ENCODE measurements around the gene EEFSEC. TPM values are rescaled to one million over a fixed set of nuclear protein-coding genes. Genes with fewer than 3 reads are reported as not detected.

The EEFSEC gene
- total RNA-seq, 4 donors from 2014 or later: 25.1 to 43.5 (median 29.5) TPM

DNA sequence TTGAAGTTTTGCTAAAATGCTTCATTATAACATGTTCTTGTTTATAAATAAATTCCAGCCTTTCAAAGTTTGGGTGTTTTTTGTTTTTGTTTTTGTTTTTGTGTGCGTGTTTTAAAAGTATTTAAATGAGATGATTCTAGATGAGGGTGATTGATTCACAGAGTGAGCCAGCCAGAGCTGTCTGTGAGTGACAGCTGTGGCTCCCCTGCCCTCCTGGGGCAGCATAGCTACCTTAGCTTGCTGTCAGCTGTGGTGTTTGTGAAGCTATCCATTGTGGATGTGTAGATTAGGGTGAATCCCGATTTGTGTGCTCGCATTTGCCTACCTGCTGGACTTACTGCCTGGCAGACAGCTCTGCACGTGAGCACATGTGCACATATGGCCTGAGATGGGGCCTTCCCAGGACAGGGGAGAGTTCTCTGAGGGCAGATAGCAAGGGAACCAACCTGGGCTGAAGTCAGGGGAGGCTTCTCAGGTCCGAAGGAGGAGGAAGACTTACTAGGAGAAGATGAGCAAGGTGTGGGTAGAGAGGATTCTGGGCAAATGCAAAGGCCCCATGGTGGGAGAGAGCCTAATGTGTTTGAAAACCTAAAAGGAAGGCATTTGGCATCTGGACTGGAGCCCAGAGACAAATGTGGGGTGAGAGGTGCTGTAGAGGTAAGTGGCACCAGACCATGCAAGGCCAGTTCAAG is 124.2 kb downstream of the EEFSEC start:
- TF ChIP-seq POLR2A (IDR thresholded peaks at IDR 0.05) (no peak), EP300 (IDR thresholded peaks at IDR 0.05) (no peak)
- TF ChIP-seq, protein P1, sequence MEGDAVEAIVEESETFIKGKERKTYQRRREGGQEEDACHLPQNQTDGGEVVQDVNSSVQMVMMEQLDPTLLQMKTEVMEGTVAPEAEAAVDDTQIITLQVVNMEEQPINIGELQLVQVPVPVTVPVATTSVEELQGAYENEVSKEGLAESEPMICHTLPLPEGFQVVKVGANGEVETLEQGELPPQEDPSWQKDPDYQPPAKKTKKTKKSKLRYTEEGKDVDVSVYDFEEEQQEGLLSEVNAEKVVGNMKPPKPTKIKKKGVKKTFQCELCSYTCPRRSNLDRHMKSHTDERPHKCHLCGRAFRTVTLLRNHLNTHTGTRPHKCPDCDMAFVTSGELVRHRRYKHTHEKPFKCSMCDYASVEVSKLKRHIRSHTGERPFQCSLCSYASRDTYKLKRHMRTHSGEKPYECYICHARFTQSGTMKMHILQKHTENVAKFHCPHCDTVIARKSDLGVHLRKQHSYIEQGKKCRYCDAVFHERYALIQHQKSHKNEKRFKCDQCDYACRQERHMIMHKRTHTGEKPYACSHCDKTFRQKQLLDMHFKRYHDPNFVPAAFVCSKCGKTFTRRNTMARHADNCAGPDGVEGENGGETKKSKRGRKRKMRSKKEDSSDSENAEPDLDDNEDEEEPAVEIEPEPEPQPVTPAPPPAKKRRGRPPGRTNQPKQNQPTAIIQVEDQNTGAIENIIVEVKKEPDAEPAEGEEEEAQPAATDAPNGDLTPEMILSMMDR (IDR thresholded peaks at IDR 0.05): no peak
- H3K4me1 ChIP-seq: peaks cover 0 to 75% (median 40%) of the 10 kb centered on the region in 4 donors
- WGBS, 2 donors: 93 to 97% methylated on average over 5 of the region's 5 CpGs
- H3K27ac ChIP-seq: peak overlapping the region in 1 of 4 donors; percentile 79
- DNase-seq (ENCODE audit: low spot score in 2 of 2): no peak
- H3K27me3 ChIP-seq: no peaks in the 10 kb centered on the region
- no peak overlapping the region for H3K4me3 ChIP-seq
- H3K9me3 ChIP-seq: no peaks in the 10 kb centered on the region
- peaks cover 0 to 4% (median 0%) of the 10 kb centered on the region in 3 donors for H3K36me3 ChIP-seq

DNA sequence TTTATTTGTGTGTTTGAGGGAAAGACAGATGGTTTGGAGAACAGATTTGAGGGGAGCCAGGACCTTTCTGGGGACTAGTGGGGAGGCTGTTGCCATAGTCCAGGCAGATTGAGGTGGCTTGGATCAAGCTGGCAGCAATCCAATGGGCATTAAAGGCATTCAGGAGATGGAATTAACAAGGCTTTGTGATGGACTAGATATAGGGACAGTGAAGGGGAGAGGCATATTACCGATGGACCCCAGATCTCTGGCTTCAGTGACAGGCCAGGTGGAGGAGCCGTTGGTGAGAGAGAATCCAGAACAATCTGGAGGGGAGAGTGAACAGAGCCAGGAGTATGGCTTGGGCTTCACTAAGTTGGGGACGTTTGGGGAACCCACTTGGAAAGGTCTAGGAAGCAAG is 124.8 kb downstream of the EEFSEC start:
- peaks cover 0 to 81% (median 45%) of the 10 kb centered on the region in 4 donors for H3K4me1 ChIP-seq
- 57 to 58% methylated on average over 3 of the region's 3 CpGs for WGBS, 2 donors
- peak overlapping the region in 1 of 4 donors; percentile 79 for H3K27ac ChIP-seq
- no peak for DNase-seq (ENCODE audit: low spot score in 2 of 2)
- no peaks in the 10 kb centered on the region for H3K27me3 ChIP-seq
- H3K9me3 ChIP-seq: no peaks in the 10 kb centered on the region
- TF ChIP-seq, protein P1 (IDR thresholded peaks at IDR 0.05): no peak
- TF ChIP-seq EP300 (IDR thresholded peaks at IDR 0.05): no peak
- TF ChIP-seq POLR2A (IDR thresholded peaks at IDR 0.05): no peak
- H3K36me3 ChIP-seq: no peaks in the 10 kb centered on the region
- no peak overlapping the region for H3K4me3 ChIP-seq

DNA sequence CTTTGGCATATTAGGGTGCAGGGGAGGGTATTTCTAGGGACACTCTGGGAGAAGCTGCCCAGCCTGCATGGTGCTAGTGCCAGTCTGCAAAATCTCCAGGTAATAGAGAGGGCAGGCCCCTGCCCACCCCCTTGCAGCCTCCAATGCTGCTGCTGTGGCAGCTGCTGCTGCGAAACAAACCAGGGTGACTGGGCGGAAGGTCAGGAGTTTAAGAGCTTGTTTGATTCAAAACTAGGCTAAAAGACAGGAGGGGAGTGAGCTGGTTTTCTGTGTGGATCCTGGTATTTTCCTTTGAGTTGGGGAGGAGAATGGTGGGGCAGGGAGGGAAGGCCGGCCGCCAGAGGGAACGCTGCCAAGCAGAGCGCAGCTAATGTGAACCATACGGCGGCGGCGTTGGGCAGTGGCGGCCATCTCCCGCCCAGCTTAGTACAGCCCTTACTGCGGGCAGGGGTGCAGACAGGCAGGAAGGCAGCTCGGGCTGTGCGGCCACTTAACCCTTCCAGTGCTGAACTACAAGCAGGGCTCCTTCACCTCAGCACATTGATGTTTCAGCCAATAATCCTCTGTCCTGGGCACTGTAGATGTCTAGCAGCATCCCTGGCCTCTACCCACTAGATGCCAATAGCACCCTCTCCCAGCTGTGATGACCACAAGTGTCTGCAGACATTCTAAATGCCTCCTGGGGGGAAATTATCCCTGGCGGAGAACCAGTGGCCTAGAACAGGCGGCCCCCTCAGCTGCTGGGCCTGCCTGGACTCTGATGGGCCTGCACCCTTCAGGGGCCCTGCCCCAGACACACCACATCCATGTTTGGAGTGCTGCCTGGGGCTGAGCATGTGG is 125.7 kb downstream of the EEFSEC start:
- Histone ChIP-seq H3K9me3 (no peaks in the 10 kb centered on the region), H3K27me3 (no peaks in the 10 kb centered on the region), H3K4me3 (no peak overlapping the region), H3K4me1 (peaks cover 0 to 83% (median 45%) of the 10 kb centered on the region in 4 donors), H3K27ac (peak overlapping the region; percentile 37 to 84 (median 67)), H3K36me3 (peaks cover 0 to 8% (median 0%) of the 10 kb centered on the region in 3 donors)
- TF ChIP-seq POLR2A (IDR thresholded peaks at IDR 0.05) (no peak), EP300 (IDR thresholded peaks at IDR 0.05) (peak in 1 of 2 donors; percentile 26)
- peak; percentile 39 to 50 for DNase-seq (ENCODE audit: low spot score in 2 of 2)
- 26 to 34% methylated on average over 16 to 17 of the region's 17 CpGs for WGBS, 2 donors

DNA sequence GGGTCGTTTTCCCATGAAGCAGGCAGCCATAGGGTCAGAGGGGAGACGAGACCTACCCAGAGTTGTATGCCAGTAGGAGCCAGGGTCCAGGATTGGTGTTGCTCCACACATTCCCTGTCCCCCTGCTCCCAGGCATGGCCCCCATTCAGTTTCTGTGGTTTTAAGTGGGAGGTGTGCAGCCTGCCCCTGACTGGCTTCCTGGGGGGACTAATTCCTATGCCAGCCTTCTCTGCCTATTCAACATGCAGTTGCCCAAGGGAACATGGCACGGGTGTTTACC is 126.3 kb downstream of the EEFSEC start:
- H3K4me1 ChIP-seq: peaks cover 0 to 83% (median 45%) of the 10 kb centered on the region in 4 donors
- H3K9me3 ChIP-seq: no peaks in the 10 kb centered on the region
- no peak for DNase-seq (ENCODE audit: low spot score in 2 of 2)
- H3K27me3 ChIP-seq: no peaks in the 10 kb centered on the region
- H3K4me3 ChIP-seq: no peak overlapping the region
- H3K36me3 ChIP-seq: peaks cover 0 to 8% (median 0%) of the 10 kb centered on the region in 3 donors
- TF ChIP-seq EP300 (IDR thresholded peaks at IDR 0.05) (no peak), POLR2A (IDR thresholded peaks at IDR 0.05) (no peak)
- TF ChIP-seq, protein P1 (IDR thresholded peaks at IDR 0.05): no peak
- peak overlapping the region in 3 of 4 donors; percentile 55 to 84 (median 79) for H3K27ac ChIP-seq
- WGBS, 2 donors: 38 to 52% methylated on average over 2 to 3 of the region's 3 CpGs

DNA sequence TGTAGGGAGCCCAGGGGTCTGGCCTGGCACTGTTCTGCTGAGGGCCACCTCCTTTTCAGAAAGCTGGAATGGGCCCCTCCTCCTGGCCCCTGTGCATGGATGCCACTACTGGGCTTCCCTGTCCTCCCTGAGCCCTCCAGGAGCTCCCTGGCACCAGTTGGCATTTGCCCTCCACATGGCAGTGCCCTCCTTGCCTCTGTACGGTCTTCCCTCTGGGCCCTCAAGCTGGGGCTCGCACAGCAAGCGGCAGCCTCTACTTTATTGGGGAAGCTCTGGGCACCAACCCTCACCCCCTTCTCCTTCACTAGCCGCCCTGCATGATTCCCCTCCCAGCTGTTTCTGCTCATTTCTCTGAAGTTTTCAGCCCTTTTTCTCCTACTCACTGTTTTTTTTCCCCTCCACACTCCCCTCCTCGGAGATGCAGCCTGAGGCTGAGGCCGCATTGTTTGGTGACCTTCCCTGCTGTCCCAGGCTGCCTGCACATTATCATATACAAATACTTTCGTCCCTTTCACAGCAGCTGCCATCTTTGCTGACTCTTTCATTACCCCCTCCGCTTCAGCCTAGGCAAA is 127.3 kb downstream of the EEFSEC start:
- Histone ChIP-seq H3K36me3 (peaks cover 0 to 8% (median 0%) of the 10 kb centered on the region in 3 donors), H3K27ac (peak overlapping the region; percentile 27 to 84 (median 54)), H3K27me3 (no peaks in the 10 kb centered on the region), H3K4me1 (peaks cover 0 to 74% (median 45%) of the 10 kb centered on the region in 4 donors), H3K9me3 (no peaks in the 10 kb centered on the region), H3K4me3 (no peak overlapping the region)
- TF ChIP-seq EP300 (IDR thresholded peaks at IDR 0.05): no peak
- TF ChIP-seq POLR2A (IDR thresholded peaks at IDR 0.05): no peak
- TF ChIP-seq, protein P1 (IDR thresholded peaks at IDR 0.05): no peak
- WGBS, 2 donors: 54 to 62% methylated on average over 8 of the region's 8 CpGs
- DNase-seq (ENCODE audit: low spot score in 2 of 2): no peak
